Neuronal stem cell (in vitro differentiated cells): Measurements from ENCODE around the gene PSMD1.

Experiments
- DNase-seq: peaks from one replicate; pipeline ENCODE4 v3.0.0-alpha.2; 2013; ENCODE audit warnings: low spot score
- H2AFZ ChIP-seq: one replicate; pipeline ENCODE4 v1.6.1; 2013; ENCODE audit warnings: mild to moderate bottlenecking, low read length, inconsistent platforms
- H2AK5ac ChIP-seq: 2 replicates; pipeline ENCODE4 v1.6.1; 2013; ENCODE audit warnings: low read depth, mild to moderate bottlenecking, inconsistent platforms, low read length, moderate library complexity, mixed read lengths
- H2BK120ac ChIP-seq: 2 replicates; pipeline ENCODE4 v1.6.1; 2013; ENCODE audit warnings: low read depth, mild to moderate bottlenecking, inconsistent platforms, low read length, moderate library complexity, mixed read lengths
- H2BK12ac ChIP-seq: one replicate; pipeline ENCODE4 v1.6.1; 2013; ENCODE audit warnings: low read length, inconsistent platforms
- H2BK15ac ChIP-seq: 2 replicates; pipeline ENCODE4 v1.6.1; 2013; ENCODE audit warnings: mild to moderate bottlenecking, low read length, inconsistent platforms, mixed read lengths
- H2BK5ac ChIP-seq: one replicate; pipeline ENCODE4 v1.6.1; 2013; ENCODE audit warnings: inconsistent platforms, mild to moderate bottlenecking, low read length, moderate library complexity
- H3K14ac ChIP-seq: one replicate; pipeline ENCODE4 v1.6.1; 2013; ENCODE audit warnings: low read length, inconsistent platforms
- H3K18ac ChIP-seq: 2 replicates; pipeline ENCODE4 v1.6.1; 2013; ENCODE audit warnings: low read length, inconsistent platforms
- H3K23ac ChIP-seq: 2 replicates; pipeline ENCODE4 v1.6.1; 2013; ENCODE audit warnings: low read depth, mild to moderate bottlenecking, mixed read lengths, low read length, inconsistent platforms; ENCODE audit not compliant: poor library complexity
- H3K27ac ChIP-seq: replicated peaks from 3 replicates; pipeline ENCODE4 v1.5.1; 2013; ENCODE audit warnings: low read length, inconsistent platforms
- H3K27me3 ChIP-seq, 3 experiments: 2 replicates each; pipeline ENCODE4 v1.6.1; 2013; ENCODE audit warnings: low read length in 3 of 3, mild to moderate bottlenecking in 2 of 3, inconsistent platforms in 1 of 3, low read depth in 1 of 3, mixed read lengths in 1 of 3, moderate library complexity in 1 of 3; ENCODE audit not compliant: control insufficient read depth in 3 of 3, insufficient read depth in 3 of 3
- H3K36me3 ChIP-seq, 2 donors: replicated peaks in 1 of 2; 2 replicates each; pipeline ENCODE4 v1.6.1; 2013; ENCODE audit warnings: low read length in 2 of 2; ENCODE audit not compliant: control insufficient read depth in 2 of 2, insufficient read depth in 2 of 2
- H3K4ac ChIP-seq: 2 replicates; pipeline ENCODE4 v1.6.1; 2013; ENCODE audit warnings: inconsistent platforms, mild to moderate bottlenecking, low read length, moderate library complexity
- H3K4me1 ChIP-seq, 2 donors: 1 replicate in 1 of 2; 2 replicates in 1 of 2; pipeline ENCODE4 v1.6.1; 2013; ENCODE audit warnings: low read length in 2 of 2, low read depth in 1 of 2; ENCODE audit not compliant: control insufficient read depth in 2 of 2, insufficient read depth in 1 of 2
- H3K4me2 ChIP-seq: one replicate; pipeline ENCODE4 v1.6.1; 2013; ENCODE audit warnings: mild to moderate bottlenecking, low read length, inconsistent platforms; ENCODE audit not compliant: insufficient read depth, poor library complexity, severe bottlenecking
- H3K4me3 ChIP-seq, 2 donors: 2 replicates each; pipeline ENCODE4 v1.5.1; 2013; ENCODE audit warnings: low read length in 2 of 2, mild to moderate bottlenecking in 2 of 2, inconsistent platforms in 1 of 2, moderate library complexity in 1 of 2
- H3K79me1 ChIP-seq: one replicate; pipeline ENCODE4 v1.6.1; 2013; ENCODE audit warnings: low read depth, mild to moderate bottlenecking, inconsistent platforms, low read length, moderate library complexity
- H3K9ac ChIP-seq: one replicate; pipeline ENCODE4 v1.6.1; 2013; ENCODE audit warnings: mild to moderate bottlenecking, low read depth, low read length, inconsistent platforms; ENCODE audit not compliant: poor library complexity
- H3K9me3 ChIP-seq, 2 donors: replicated peaks in 1 of 2; 2 replicates each; pipeline versions ENCODE3 to v1.6.1; 2013; ENCODE audit warnings: low read length in 2 of 2, mild to moderate bottlenecking in 2 of 2, inconsistent platforms in 1 of 2, low read depth in 1 of 2, mixed read lengths in 1 of 2, moderate library complexity in 1 of 2; ENCODE audit not compliant: control insufficient read depth in 2 of 2, insufficient read depth in 1 of 2
- H4K8ac ChIP-seq: one replicate; pipeline ENCODE4 v1.6.1; 2013; ENCODE audit warnings: low read depth, mild to moderate bottlenecking, inconsistent platforms, low read length, moderate library complexity
- H4K91ac ChIP-seq: one replicate; pipeline ENCODE4 v1.6.1; 2013; ENCODE audit warnings: low read length, low read depth, mild to moderate bottlenecking, inconsistent platforms; ENCODE audit not compliant: poor library complexity
- WGBS, 2 donors: extraction: QIAGEN DNeasy Blood & Tissue Kit; methylation state at CpG; one replicate each; pipeline ENCODE4 v1.1.7; 2013; ENCODE audit warnings: missing lambda C conversion rate in 2 of 2, mixed read lengths in 1 of 2; ENCODE audit not compliant: insufficient read length in 2 of 2, insufficient replicate concordance in 1 of 2; ENCODE audit errors: extremely low coverage in 2 of 2; 5-methylcytosine and 5-hydroxymethylcytosine counted together

Gene PSMD1

DNA sequence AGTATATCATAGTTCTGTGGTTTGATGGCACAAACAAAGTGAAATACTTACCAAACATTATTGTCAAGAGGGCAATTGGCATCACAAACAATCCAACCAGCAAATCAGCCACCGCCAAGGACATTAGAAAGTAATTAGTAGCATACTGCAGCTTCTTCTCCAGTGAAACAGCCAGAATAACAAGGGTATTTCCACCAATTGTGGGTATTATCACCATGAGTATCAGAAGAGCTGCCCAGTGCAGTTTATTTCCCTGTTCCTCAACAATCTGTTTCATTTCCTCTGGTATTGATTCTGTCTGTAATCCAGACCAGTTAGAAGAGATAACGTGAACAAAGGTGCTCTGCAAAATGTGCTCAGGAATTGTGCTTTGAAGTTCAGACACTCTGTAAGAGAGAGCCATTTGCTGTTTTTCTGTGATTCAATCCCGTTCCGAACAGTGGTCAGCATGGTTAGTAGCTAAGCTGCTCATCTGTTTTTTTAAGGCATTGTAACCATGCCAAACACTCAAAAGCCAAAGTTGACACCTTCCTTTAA lies 66.8 kb downstream of the PSMD1 start:
- peaks cover 0 to 5% of the 10 kb centered on the region in 2 donors for H3K36me3 ChIP-seq
- no peak overlapping the region for H3K9ac ChIP-seq
- H3K23ac ChIP-seq: no peak overlapping the region
- no peak overlapping the region for H3K4me3 ChIP-seq
- no peak overlapping the region for H3K27ac ChIP-seq
- no peak overlapping the region for H2AFZ ChIP-seq
- no peak overlapping the region for H3K14ac ChIP-seq
- H2BK120ac ChIP-seq: no peak overlapping the region
- no peak overlapping the region for H4K8ac ChIP-seq
- peaks cover 2 to 21% of the 10 kb centered on the region in 2 donors for H3K4me1 ChIP-seq
- no peak for DNase-seq
- H2BK12ac ChIP-seq: no peak overlapping the region
- H3K9me3 ChIP-seq: no peaks in the 10 kb centered on the region
- no peak overlapping the region for H4K91ac ChIP-seq
- H3K18ac ChIP-seq: no peak overlapping the region
- H3K4ac ChIP-seq: no peak overlapping the region
- H3K4me2 ChIP-seq: no peak overlapping the region
- WGBS, 2 donors: no CpG with 5 or more reads among the region's 4 CpGs
- H2BK15ac ChIP-seq: no peak overlapping the region
- H3K79me1 ChIP-seq: no peaks in the 10 kb centered on the region
- H2AK5ac ChIP-seq: no peak overlapping the region
- no peak overlapping the region for H2BK5ac ChIP-seq
- H3K27me3 ChIP-seq: no peaks in the 10 kb centered on the region

DNA sequence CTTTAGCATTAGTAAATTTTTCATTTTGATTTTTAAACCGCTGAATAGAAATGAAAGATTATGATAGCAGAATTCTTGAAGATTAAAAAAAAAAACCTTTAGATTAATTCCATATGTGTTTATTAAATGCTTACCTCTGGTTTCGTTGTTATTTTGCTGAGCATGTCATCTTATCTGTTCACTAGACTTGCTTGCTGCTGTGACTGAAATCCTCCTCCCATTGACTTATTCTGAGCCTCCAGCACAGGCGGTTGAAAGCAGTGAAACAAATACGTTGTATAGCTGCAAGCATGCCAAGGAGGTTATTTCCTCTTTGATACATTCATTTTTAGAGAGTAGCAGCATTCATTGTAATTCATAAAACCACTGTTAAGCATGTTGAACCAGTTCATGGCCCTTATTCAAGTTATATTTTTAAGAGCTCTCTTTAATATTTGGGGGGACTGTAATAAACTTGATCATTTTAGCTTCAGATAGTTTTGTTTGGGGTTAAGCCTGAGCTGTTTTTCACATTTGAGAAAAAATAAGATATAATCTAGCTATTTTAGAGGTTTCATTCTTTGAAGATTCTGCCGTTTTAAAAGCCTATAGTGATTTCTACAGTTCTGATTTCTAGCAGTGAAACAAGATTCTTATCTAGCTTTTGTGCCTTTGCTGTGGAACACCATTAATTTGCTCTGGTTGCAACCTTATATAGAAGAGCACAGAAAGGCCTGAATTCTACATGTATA lies 68.3 kb downstream of the PSMD1 start, which contains the start of gene HTR2B:
Gene HTR2B, minus strand, starts transcription at position 205 of the 731 bp plus-strand sequence. CDS start 1,278 bp downstream, outside the sequence.
- WGBS, 2 donors: no CpG with 5 or more reads among the region's 5 CpGs
- no peak within 1 kb of the TSS for H3K4me2 ChIP-seq
- H3K36me3 ChIP-seq: no peaks in the 10 kb centered on the region
- H3K27ac ChIP-seq: no peak within 1 kb of the TSS
- no peaks in the 10 kb centered on the region for H3K9me3 ChIP-seq
- H3K4me1 ChIP-seq: peaks cover 2 to 21% of the 10 kb centered on the region in 2 donors
- no peak within 1 kb of the TSS for H2AFZ ChIP-seq
- H3K9ac ChIP-seq: no peak within 1 kb of the TSS
- no peaks in the 10 kb centered on the region for H3K79me1 ChIP-seq
- H2BK5ac ChIP-seq: no peak within 1 kb of the TSS
- no peak within 1 kb of the TSS for H4K91ac ChIP-seq
- DNase-seq: no peak
- H3K4ac ChIP-seq: no peak within 1 kb of the TSS
- no peak within 1 kb of the TSS for H2AK5ac ChIP-seq
- no peak within 1 kb of the TSS for H2BK12ac ChIP-seq
- H2BK15ac ChIP-seq: no peak within 1 kb of the TSS
- H2BK120ac ChIP-seq: no peak within 1 kb of the TSS
- H3K14ac ChIP-seq: no peak within 1 kb of the TSS
- H3K18ac ChIP-seq: no peak within 1 kb of the TSS
- no peak within 1 kb of the TSS for H4K8ac ChIP-seq
- no peak within 1 kb of the TSS for H3K4me3 ChIP-seq
- H3K23ac ChIP-seq: no peak within 1 kb of the TSS
- no peaks in the 10 kb centered on the region for H3K27me3 ChIP-seq

DNA sequence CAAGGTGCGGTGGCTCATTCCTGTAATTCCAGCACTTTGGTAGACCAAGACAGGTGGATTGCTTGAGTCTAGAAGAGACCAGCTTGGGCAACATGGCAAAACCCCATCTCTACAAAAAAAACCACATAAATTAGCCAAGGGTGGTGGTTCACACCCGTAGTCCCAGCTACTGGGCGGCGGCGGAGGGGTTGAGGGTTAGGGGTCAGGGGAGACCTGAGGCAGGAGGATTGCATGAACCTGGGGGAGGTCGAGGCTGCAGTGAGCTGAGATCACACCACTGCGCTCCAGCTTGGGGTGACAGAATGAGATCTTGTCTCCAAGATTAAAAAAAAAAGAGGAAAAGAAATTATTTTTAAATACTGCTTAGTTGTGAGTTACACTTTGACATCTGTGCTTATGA lies 69.5 kb downstream of the PSMD1 start:
- DNase-seq: no peak
- no CpG with 5 or more reads among the region's 7 CpGs for WGBS, 2 donors
- Histone ChIP-seq H2AK5ac (no peak overlapping the region), H3K79me1 (no peaks in the 10 kb centered on the region), H4K91ac (no peak overlapping the region), H2BK120ac (no peak overlapping the region), H3K4me3 (no peak overlapping the region), H3K23ac (no peak overlapping the region), H3K27me3 (no peaks in the 10 kb centered on the region), H3K4me2 (no peak overlapping the region), H3K9ac (no peak overlapping the region), H2BK12ac (no peak overlapping the region), H3K4ac (no peak overlapping the region), H3K18ac (no peak overlapping the region), H4K8ac (no peak overlapping the region), H3K27ac (no peak overlapping the region), H3K14ac (no peak overlapping the region), H2AFZ (no peak overlapping the region), H3K4me1 (peaks cover 2 to 21% of the 10 kb centered on the region in 2 donors), H2BK5ac (no peak overlapping the region), H2BK15ac (no peak overlapping the region), H3K9me3 (no peaks in the 10 kb centered on the region), H3K36me3 (peaks cover 0 to 3% of the 10 kb centered on the region in 2 donors)

DNA sequence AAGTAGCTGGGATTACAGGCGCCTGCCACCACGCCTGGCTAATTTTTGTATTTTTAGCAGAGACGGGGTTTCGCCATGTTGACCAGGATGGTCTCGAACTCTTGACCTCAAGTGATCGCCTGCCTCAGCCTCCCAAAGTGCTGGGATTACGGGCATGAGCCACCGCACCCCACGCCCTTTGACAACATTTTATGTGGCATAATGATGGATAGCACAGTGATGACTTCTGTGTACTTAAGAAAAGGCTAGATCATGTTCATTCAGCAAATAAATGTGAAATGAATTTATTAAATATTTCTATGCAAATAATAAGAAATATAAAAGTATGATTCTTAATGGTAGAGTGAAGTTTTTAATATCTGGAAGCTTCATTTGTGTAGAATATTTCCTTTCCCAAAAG lies 70.8 kb downstream of the PSMD1 start:
- H3K36me3 ChIP-seq: peaks cover 0 to 3% of the 10 kb centered on the region in 2 donors
- no peak overlapping the region for H2BK120ac ChIP-seq
- DNase-seq: no peak
- no peak overlapping the region for H2BK15ac ChIP-seq
- H3K79me1 ChIP-seq: no peaks in the 10 kb centered on the region
- H3K9me3 ChIP-seq: no peaks in the 10 kb centered on the region
- H2BK12ac ChIP-seq: no peak overlapping the region
- no peak overlapping the region for H2AFZ ChIP-seq
- H3K14ac ChIP-seq: no peak overlapping the region
- H3K4me1 ChIP-seq: peaks cover 2 to 21% of the 10 kb centered on the region in 2 donors
- no peak overlapping the region for H3K9ac ChIP-seq
- no peak overlapping the region for H2BK5ac ChIP-seq
- H3K27ac ChIP-seq: no peak overlapping the region
- H4K91ac ChIP-seq: no peak overlapping the region
- no CpG with 5 or more reads among the region's 9 CpGs for WGBS, 2 donors
- no peak overlapping the region for H3K4me2 ChIP-seq
- no peak overlapping the region for H3K18ac ChIP-seq
- H3K4ac ChIP-seq: no peak overlapping the region
- no peaks in the 10 kb centered on the region for H3K27me3 ChIP-seq
- no peak overlapping the region for H4K8ac ChIP-seq
- H3K4me3 ChIP-seq: no peak overlapping the region
- no peak overlapping the region for H3K23ac ChIP-seq
- no peak overlapping the region for H2AK5ac ChIP-seq
